Stimulated activated CD4-positive, alpha-beta T cell treated with anti-CD3 and anti-CD28 coated beads, Interleukin-4, amount 100 ng/mL, for 1 hour (primary cell): ENCODE measurements around the gene ALDOC.
A peak's percentile ranks its signal among the peaks of the same experiment; 100 is the strongest.

Experiments
- DNase-seq: peaks from one replicate; pipeline ENCODE4 v3.0.0-alpha.2; 2020

Gene ALDOC

GRCh38 chr17:28551421-28552175 is 25.1 kb downstream of the ALDOC start:
- no peak for DNase-seq

DNA sequence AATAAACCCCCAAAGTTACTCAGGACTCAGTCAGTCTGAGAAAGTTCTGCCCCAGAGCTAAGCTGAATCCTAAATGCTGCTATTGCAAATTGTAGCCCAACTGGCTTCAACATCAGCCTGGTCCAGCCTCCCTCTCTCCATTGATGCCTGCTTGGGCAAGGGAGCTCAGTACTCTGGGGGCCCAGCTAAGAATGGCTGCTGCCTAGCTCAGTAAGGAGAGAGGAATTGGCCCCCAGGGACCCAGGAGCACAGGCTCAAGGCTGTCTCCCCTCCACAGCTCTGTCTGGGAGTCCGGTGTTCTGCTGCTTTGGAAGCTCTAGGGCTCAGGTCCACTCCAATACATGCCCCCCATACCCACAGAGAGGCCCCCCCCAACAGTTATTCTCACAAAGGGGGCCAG is 25.8 kb downstream of the ALDOC start:
- no peak for DNase-seq

GRCh38 chr17:28549236-28550132 is 27.2 kb downstream of the ALDOC start:
- peak; percentile 50 for DNase-seq

DNA sequence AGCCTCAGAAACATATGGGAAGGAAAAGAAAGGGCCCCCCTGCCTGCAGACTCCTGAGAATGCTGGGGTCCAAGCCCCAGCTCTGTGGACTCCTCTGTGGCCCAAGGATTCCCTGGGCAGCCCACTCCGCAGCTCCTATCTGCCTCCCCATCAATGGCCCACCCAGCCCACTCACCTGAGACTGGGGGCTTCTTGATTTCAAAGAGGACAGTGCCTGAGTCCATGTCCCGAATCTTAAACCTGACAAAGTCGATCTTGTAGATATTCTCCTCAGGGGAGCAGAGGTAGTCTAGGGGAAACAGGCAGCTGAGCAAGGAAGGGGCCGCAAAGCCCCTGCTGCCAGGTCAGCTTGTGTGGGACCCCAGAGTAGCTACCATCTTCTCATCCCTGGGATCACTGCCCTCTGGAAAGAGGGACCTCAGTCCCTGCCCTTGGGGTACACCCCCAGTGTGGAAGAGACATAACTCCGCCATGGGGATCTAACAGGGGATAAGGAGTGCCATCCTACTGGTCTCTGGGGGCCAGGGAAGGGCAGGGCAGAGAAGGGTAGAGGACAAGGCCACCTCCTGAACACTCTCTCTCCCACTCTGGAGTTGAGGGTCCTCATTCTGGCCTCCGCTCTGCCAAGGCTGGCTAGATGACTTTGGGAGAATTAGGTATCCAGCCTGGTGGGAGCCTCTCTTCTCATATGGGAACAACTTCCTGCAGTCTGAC is 28.1 kb downstream of the ALDOC start:
- no peak for DNase-seq

DNA sequence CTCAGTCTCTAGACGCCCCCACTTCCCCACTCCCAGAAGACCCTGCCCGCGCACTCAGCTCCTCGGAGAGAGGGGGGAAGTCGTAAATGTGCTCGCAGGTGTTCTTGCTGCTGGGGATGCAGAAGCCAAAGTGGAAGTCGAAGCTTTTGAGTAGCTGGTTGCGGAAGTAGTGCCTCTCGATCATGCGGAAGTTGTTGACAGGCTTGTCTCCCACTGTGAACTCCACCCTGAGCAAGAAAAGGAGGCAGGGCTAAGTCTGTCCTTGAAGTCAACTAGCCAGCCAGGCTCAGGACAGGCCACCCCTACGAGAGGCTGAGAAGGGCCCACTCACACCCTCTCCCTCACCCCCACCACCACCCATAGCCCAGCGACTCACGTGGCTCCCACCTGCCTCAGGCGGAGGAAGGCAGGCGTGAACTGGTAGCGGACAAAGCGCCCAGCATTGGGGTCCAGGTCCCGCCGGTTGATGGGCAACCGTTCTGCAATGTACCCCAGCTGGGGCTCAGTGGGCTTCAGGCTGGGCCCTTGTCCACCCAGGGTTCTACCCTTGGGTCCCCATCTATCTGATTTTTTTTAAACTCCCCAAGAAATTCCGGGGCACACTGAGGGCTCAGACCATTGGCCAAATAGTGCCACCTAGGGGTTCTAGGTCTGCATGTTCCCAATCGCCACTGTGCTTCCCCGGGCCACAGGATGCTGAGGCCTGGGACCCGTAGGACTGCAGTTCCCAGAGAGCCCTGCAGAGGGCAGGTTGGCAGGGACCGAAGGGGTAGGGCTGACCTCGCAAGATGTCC is 28.9 kb downstream of the ALDOC start:
- DNase-seq, result peak; percentile 68

DNA sequence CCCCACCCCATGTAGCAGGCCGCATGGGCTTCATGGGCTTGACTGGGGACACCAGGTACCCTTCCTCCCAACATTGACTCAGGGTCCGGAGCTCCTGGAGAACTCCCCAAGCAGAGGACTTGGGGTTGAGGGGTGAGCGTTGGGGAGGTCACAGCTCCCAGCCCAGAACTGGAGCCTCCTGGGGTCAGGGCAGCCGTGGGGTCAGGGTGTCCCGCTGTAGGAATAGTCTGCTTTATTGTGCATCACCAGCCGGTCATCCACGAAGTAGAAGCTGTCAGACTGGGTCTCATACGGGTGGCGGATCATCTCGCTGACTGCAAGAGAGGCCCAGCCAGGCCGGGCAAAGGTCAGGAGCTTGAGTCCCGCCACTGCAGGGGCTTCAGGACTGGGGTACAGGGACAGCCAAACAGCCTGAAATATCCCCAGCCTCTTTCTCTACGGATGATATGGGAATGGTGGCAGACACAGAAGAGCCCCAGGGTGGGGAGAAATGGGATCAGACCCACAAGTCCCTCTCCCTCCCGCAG is 29.5 kb downstream of the ALDOC start:
- DNase-seq, result no peak

DNA sequence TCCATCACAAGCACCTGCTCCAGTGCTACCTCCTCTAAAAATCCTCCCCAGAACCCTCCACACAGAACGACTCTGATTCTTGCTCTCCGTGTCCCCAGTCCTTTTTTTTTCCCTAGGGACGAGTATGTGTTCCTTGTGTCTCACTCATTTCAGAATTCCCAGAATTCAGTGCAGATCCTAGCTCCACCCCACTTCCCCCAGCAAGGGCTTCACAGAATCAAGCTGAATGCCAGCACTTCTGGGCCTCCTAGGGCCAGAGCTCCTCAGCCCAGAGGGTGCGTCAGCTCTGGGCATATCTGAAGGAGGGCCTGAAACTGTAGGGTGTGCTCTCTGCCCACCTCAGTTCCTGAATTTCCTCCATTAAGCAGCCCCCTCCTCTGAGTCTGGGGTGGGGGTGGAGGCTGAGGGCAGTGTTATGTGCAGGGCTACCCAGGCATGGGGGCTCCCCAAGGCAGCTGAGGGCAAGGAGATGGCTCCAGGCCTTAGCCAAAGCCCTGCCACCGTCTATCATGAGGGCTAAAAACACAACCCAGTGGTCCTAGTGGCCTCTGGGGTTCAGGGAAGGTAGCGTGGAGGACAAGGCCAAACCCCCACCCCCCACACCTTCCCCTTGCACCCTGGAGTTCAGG is 30.8 kb downstream of the ALDOC start:
- no peak for DNase-seq

DNA sequence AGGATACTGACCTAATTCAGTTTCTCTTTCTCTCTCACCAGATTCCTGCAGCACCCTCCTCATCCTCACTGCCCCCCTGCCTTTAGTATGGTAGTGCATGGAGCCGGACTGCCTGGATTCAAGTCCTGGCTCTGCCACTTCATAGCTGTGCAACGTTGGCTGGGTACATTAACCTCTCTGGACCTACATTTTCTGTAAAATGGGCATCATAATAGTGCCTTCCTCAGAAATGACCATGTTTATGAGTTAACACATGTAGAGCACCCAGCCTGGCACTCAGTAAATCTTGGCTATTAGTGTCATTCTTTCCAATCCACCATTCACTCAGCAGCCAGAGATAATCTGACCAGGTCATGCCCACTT is 31.6 kb downstream of the ALDOC start:
- no peak for DNase-seq

GRCh38 chr17:28544402-28545140 is 32.1 kb downstream of the ALDOC start:
- DNase-seq, result no peak

- DNase-seq, result no peak
Observed at GRCh38 chr17:28541439-28541838, 35.3 kb downstream of the ALDOC start.

DNA sequence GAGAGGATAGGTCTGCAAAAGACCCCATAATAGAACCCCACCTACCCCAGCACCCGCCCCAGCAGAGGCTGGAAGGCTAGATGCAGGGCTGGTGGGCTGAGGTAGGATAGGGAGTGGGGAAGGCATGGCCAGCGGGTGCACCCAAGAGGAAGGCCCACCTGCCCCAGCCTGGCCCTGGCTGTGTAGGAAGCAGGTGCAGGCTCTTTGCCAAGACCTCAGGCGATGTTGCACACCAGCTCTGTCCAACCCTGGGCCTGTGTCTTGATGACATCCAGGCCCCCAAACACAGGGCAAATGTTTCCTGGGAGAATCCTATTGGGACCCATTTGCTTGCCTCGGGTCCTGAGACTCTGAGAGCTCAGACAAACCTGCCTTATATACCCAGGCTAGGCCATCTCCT is 36.5 kb downstream of the ALDOC start:
- DNase-seq, result no peak

- no peak for DNase-seq
Observed at GRCh38 chr17:28538296-28538895, 38.3 kb downstream of the ALDOC start.

DNA sequence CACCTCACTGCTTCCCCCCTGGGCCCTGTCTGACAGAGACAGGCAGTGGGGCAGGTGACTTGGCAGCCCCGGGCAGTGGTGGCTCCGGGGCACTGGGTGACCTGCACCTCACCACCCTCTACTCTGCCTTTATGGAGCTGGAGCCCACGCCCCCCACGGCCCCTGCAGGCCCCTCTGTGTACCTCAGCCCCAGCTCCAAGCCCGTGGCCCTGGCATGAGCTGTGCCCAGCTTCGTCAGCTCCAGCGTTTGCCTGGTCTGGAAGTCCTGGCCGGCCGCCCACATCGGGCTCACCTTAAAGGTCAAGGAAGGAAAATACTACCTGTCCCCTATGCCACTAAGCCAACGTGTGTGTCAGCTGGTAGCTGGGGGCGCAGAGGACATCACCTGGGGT is 39.5 kb downstream of the ALDOC start:
- DNase-seq, result no peak

DNA sequence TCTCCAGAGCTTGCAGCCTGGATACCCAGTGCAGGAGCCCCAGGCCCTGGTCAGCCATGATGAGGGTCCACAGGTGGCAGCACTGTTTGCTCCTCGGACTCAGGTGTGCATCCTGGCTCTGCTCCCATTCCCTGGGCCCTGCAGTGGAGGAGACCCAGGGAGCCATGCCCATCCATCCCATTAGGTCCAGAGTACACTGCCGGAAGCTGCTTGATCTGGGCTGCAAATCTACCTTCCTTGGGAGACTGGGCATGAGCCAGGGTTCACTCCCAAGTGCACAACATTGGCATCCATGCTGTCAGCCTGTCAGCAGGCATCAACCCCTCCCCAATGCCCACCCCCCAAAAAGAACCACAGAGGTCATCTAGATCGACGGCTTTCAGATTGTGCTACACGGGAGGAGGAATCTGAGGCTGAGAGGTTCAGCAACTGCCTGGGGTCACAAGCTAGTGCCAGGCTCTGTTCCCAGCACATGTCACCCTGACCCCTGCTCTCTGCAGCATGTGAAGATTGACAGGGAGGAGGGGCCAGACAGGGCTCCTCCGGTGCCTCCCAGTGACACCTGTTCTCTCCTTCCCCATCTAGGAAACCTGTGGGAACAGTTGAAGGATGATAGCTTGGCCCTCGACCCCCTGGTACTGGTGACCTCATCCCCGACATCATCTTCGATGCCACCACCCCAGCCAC is 40.0 kb downstream of the ALDOC start:
- no peak for DNase-seq

GRCh38 chr17:28534740-28535375 is 41.8 kb downstream of the ALDOC start:
- no peak for DNase-seq

DNA sequence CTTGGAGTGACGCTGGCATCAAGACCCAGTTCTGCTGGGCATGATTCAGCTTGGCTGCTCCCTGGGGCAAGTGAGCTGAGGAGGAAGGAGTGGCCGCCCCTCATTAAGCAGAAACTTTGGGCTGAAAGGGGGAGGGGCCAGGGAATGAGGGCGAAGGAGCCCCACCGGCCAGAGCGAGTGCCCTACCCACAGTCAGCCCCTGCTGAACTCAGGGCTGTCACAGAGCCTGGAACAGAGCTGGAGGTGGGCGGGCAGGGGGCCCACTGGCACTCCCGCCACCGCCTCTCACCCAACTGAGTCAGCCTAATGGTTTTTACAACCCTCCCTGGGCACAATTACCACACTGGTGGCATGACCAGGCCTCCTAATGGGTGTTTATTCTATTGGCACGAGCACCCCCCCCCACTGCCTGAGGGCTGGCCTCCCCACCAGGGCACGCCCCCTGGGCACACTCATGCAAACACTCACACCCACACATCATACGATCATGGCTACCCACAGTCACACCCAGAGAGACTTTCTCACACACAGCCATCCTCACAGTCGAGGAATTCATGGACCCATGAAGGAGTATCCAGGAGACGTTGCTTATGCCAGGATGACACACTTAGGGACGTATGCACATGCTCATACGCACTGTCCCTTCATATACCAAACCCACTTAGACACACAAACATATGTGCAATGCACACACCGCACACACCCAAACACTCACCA is 43.4 kb downstream of the ALDOC start:
- DNase-seq, result no peak

- no peak for DNase-seq
Observed at GRCh38 chr17:28532050-28532960, 44.4 kb downstream of the ALDOC start.

DNA sequence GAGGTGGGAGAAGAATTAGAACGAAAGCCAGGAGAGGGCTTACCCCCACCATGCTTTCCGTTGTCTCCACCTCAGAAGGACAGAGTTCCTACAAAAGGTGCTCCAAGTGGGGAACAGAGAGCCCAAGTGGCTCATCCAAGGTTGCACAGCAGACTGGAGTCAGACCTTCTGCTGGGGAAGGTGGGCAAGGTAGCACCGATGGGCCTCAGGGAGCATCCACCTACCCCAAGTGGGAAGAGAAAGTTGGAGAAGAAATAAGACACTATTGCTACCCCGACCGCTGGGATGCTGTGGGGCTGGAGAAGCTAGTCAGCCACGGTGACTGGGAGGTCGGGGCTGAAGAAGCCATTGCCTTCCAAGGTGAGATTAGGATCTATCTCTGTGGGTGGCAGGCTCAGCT is 45.8 kb downstream of the ALDOC start:
- DNase-seq, result no peak
